GM03348 (cell line): ENCODE results near the gene TCHP.
A peak's percentile ranks its signal among the peaks of the same experiment; 100 is the strongest.

Experiments
- DNase-seq: peaks from one replicate; pipeline ENCODE4 v3.0.0; 2012; ENCODE audit warnings: low spot score

TCHP gene

DNA sequence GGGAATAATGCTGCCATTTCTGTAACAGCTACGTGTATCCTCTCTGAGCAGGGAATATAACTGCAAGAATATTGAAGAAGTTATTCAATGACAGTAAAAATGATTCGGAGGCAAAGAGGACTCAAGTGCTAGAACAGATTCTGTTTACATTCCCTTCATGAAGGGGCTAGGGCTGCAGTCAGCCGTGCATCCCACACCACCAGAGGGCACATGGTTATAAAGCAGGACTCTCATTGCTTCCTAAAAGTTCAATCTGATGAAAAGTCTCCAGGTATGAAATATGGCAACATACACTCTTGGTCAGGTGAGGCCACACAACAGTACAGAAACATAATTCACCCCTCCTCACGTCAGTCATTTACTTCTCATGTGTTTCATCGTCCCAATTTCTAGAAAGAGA, 34.0 kb downstream of the TCHP start:
- no peak for DNase-seq

- no peak for DNase-seq
Observed at GRCh38 chr12:109937371-109937770, 37.3 kb downstream of the TCHP start.

GRCh38 chr12:109938947-109939346, 38.9 kb downstream of the TCHP start:
- DNase-seq: no peak

GRCh38 chr12:109939504-109939903, 39.4 kb downstream of the TCHP start:
- no peak for DNase-seq

DNA sequence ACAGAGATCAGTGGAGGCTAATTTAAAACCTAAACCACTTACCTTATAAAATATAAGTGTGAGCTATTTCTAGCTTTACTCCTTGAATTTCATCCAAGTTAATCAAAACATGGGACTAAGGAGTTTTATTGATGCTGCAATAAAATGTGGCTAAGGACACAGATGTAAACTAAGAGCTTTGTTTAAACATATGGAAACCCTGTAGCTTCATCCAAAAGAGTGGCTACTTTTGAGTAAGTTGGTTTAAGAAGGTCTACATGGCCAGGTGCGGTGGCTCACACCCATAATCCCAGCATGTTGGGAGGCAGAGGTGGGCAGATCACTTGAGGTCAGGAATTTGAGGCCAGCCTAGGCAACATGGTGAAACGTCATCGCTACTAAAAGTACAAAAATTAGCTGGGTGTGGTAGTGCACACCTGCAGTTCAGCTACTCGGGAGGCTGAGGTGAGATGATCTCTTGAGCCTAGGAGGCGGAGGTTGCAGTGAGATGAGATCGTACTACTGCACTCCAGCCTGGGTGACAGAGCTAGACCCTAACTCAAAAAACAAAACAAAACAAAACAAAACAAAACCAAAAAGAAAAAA, 40.4 kb downstream of the TCHP start:
- no peak for DNase-seq

DNA sequence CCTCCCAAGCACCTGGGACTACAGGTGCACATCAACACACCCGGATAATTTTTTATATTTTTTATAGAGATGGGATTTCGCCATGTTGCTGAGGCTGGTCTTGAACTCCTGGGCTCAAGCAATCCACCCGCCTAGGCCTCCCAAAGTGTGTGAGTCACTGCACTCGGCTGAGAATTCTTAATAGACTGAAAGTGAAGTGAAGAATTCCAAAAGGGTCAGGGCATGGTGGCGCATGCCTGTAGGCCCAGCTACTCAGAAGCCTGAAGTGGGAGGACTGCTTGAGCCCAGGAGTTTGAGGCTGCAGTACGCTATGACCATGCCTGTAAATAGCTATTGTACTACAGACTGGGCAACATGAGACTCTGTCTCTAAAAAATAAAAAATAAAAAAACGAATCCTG, 43.7 kb downstream of the TCHP start:
- DNase-seq: no peak

GRCh38 chr12:109944561-109945359, 44.7 kb downstream of the TCHP start:
- no peak for DNase-seq

DNA sequence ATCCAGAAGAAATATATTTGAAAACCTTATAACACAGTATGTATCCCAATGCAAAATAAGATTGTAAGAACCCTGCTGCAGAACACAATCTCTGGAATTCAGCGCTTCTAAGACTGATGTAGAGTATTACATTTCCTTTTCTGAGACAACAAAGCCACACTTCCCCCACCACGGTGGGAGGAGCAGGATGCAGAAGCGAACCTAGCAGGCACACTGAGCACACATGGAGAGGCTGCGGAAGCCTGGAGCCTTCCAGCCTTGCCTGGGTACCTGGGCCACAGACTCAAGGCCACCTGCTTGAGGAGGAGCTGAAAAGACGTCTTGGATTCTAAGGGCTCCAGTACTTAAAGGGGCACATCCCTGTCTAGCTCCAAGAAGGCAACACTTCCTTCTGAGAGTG, 46.4 kb downstream of the TCHP start:
- peak; percentile 35 for DNase-seq

GRCh38 chr12:109946913-109947312, 46.8 kb downstream of the TCHP start:
- DNase-seq: no peak

- peak; percentile 68 for DNase-seq
Observed at GRCh38 chr12:109947521-109947920, 47.4 kb downstream of the TCHP start.

DNA sequence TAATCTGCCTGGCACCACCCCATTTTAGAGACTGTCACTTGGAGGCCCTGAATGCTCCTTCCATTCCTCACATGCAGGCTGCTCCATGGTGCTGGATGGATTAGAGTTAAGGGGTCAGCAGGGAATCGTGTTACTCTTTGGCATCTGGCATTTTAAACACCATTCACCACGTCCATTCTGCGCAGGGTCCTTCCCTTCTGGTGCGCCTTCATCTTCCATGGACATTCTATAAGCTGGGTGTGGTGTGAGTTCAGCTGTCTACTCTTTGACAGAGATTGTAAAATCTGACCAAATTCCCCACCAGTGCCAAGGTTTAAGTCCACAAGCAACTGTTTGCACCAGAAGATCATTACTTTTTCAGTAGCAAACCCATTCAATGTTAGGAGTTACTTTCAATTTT, 48.3 kb downstream of the TCHP start:
- no peak for DNase-seq

DNA sequence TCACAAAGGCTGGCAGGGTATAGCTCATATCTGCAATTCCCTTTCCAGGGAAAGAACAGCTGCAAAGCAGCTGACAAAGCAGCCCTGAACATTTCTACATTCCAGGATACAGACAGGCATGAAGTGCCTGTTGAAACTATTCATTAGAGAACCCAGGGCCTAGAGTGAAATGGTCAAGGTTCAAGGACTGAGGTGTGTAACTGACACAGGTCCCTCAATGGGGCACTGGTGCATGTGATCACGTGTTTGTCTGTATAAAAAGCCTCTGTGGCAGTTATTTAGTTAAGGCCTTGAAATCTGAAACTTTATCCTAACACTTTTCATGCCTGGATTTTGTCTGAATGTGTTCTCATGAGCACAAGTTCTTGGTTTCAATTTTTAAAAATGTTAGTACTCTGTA, 49.0 kb downstream of the TCHP start:
- peak; percentile 75 for DNase-seq

GRCh38 chr12:109950625-109951024, 50.6 kb downstream of the TCHP start:
- no peak for DNase-seq

GRCh38 chr12:109951136-109951535, 51.1 kb downstream of the TCHP start:
- peak; percentile 79 for DNase-seq

GRCh38 chr12:109951751-109952150, 51.7 kb downstream of the TCHP start:
- DNase-seq: peak; percentile 58

DNA sequence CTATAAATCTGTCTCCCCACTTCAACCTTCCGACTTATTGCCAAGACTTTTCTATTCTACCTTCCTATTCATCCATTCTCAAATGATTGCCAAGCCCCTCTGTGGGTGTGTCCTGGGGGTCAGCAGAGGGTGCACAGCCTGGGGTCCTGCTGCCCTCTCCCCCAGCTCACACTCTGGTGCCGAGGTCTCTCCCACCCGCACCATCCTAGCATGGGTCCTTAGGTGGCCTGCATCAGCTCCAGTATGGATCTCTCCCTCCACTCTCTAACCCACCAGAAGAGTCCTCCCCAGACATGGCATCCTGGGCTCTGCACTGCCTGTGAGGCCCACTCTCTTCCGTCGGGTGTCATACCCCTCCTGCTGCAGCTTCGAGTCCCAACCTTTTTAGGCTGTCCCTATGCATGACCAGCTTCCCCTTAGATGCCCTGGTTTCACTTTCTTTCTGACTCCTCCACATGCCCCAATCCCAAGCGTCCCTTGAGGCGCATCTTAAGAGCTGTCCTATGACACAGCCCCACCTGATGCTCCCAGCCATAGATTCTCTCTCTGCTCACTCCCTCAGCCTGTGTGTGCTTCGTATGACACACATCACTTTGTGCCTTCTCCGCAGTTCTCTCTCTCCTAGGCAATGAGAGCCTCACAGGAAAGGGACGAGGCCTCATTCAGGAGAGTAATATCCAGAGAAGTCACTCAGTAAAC, 52.2 kb downstream of the TCHP start:
- no peak for DNase-seq

- DNase-seq: no peak
Observed at GRCh38 chr12:109952873-109953272, 52.8 kb downstream of the TCHP start.

DNA sequence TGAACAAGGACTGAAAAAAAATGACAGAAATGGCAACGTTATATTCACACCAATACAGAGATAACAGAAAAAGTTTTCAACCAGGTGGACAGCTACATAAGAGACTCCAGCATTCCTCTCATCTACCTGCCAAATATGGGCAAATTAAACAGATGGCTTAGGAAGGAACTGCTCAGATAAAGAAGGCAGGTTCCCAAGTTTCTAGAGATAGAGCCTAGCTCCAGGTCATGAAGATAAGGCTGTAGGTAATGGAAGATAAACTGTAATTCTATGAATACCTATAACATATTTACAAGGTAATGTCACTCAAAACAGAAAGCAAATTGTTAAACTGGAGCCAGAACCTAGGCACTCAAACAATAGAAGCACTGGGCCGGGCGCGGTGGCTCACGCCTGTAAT, 53.6 kb downstream of the TCHP start:
- no peak for DNase-seq

DNA sequence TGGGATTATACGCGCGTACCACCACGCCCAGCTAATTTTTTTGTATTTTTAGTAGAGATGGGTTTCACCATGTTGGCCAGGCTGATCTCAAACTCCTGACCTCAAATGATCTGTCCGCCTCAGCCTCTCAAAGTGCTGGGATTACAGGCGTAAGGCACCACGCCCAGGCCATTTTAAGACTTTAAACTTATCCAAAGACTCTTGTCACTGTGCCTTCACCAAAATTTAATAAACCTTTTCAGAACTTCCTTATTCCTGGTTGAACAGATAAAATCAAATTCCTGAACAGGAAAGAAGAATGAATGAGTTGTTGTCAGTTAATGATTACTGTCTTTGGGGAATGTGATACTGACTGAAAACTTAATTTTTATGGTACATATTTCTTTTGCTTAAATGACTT, 58.3 kb downstream of the TCHP start:
- DNase-seq: no peak

DNA sequence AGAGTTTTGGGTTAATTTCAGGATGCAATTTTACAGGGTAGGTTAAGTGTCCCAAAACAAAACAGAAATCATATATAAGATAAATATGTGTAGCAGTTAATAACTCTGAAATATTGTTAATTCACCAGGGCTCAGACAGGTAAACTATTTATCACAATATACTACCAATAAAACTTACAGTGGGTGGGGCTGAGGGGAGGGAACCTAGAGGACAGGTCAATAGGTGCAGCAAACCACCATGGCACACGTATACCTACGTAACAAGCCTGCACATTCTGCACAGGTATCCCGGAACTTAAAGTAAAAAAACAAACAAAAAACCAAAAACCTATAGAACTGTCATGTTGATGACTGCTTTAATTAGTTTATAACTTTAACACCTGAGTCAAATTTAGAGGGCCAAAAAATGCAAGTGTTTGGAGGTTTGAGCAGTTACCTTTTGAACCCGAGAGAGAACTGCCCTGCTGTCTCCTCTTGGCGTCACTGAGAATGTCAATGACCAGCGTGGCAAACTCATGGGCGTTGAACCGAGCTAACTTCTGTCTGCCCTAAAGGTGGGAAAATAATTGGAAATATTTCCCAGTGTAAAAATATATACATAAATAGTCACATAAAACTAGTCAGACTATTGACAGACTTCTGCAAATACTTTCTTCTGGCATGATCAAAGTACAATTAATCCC, 59.5 kb downstream of the TCHP start:
- no peak for DNase-seq

DNA sequence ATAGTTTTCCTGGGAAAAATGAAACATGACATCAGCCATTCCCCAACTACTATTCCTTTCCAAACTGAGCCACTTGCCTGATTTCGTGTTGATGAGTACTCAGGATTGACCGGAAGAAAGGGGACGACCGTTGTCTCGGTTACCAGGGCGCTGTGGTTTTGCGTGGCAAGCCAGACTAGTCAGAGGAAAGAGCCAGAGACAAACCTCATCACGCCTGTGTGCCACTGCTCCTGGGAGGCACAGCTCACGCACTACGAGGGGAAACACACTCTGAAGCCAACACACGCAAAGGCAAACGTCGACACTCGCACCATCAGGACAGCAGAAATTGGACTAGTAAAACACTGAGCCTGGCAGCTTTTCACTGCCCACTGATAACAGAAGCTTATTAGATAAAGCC, 61.1 kb downstream of the TCHP start:
- no peak for DNase-seq

DNA sequence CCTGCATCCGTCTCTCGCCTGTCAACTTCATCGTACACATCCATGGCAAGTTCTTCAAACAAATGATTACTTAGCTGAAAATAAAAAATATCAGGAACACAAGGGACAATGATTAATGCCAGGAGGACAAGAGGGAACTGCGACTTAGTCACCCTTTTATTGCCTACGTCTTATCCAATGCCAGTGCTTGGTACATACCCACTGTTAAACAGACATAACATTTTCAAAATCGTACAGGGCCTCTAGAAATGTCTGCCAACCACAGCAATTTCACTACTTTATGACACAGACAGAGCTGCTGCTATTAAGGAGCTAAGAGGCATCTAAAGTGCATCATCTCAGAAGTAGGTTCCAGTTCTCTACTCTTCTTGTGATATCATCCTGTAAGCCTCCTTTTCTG, 61.5 kb downstream of the TCHP start:
- DNase-seq: no peak

DNA sequence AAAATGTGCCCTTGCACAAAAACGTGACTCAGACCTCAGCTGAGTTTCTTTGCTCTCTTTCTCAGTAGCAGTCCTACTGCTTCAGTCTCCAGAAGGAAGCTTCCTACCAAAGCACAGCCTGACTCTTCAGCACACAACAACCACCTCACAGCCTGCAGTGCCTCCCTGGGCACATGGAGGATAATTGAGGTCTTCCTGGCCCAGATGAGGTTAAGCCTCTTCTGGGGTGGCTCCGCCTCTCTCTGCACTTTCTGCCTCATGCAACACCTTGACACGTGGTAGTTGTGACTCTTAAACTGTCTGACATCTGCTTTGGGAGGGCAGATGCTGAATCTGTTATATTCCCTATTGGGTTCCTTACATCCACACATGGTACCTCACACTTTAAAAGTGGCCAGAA, 62.3 kb downstream of the TCHP start:
- no peak for DNase-seq
